ENCODE data around the gene COP1. TPM values are rescaled to one million over a fixed set of nuclear protein-coding genes. Genes with fewer than 3 reads are reported as not detected.

COP1 gene
- polyA plus RNA-seq (2011; rRNA removed) (37.9 and 42.0 TPM in 2 replicates), polyA plus RNA-seq (2017; fragmentation: RNase III; extraction: RNeasy Plus Mini Kit Qiagen cat#74134 plus additional on column Dnase treatment) (21.1 to 21.9 TPM (median 21.6 TPM) in 3 replicates), polyA minus RNA-seq (2011; rRNA and poly(A)+ RNA removed) (33.3 and 33.6 TPM in 2 replicates)
- 8.5 and 9.5 TPM in 2 replicates for polyA plus RNA-seq (2012; cell fraction: cytosol; rRNA removed)
- polyA plus RNA-seq (2012; cell fraction: nucleus; rRNA removed): 5.3 and 6.8 TPM in 2 replicates

DNA sequence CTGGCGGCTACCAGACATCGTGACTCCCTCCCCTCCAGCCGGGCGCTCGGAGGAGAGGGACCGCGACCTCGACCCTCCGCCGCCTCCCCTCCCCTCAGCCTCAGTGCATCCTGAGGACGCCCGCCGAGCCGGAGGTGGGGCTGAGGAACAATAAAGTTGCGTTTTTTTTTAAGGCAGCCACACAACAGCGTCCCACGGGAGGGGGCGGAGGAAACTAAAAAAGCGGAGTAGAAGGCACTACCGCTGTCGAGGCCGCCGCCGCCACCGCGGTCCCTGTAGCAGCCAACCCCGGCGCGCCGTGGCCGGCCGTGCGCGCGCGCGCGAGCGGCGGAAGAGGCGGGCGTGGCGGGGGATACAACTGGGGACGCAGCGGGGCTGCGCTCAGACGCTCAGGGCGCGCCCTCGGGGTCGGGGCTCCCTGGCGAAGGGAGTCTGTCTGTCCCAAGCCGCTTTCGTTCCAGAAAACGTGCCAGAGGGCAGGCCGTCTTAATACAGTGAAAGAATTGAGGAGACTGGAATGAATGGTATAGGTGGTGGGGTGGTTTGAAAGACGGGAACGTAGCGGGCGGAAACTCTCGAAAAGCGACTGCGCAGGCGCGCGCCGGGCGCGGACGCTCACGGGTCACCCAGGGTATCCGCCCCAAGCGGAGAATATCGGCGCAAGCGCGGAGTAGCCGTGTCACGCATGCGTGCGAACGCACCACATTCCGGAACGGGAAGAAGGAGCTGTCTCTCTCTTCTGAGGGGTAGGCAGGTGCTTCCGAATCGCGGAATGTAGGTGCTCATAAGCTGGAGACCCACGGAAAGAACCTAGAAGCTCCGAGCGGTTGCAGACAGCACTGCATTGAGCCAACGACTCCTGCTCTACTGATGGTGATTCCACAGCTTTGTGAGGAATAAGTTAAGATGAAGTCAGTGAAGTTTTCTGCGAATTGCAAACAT lies at the start of gene COP1:
Gene COP1 (minus strand): TSS at position 326 of the 942 bp plus-strand sequence. CDS start 308 bp downstream, at position 18.
- DNase-seq (ENCODE audit: low read depth in 1 of 2, low spot score in 1 of 2): peak; percentile 95 to 97
- TF ChIP-seq, protein P1, sequence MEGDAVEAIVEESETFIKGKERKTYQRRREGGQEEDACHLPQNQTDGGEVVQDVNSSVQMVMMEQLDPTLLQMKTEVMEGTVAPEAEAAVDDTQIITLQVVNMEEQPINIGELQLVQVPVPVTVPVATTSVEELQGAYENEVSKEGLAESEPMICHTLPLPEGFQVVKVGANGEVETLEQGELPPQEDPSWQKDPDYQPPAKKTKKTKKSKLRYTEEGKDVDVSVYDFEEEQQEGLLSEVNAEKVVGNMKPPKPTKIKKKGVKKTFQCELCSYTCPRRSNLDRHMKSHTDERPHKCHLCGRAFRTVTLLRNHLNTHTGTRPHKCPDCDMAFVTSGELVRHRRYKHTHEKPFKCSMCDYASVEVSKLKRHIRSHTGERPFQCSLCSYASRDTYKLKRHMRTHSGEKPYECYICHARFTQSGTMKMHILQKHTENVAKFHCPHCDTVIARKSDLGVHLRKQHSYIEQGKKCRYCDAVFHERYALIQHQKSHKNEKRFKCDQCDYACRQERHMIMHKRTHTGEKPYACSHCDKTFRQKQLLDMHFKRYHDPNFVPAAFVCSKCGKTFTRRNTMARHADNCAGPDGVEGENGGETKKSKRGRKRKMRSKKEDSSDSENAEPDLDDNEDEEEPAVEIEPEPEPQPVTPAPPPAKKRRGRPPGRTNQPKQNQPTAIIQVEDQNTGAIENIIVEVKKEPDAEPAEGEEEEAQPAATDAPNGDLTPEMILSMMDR (IDR thresholded peaks at IDR 0.05): no peak
- TF ChIP-seq CHD2 (IDR thresholded peaks at IDR 0.05; ENCODE audit: low read length, partially characterized antibody) (no peak), NPAS2 (CRISPR knock-in tag; IDR thresholded peaks at IDR 0.05; ENCODE audit: borderline replicate concordance) (no peak), RCOR1 (IDR thresholded peaks at IDR 0.05; ENCODE audit: low read depth, low read length) (no peak), TFCP2L1 (CRISPR knock-in tag; IDR thresholded peaks at IDR 0.05) (no peak), SREBF2 (IDR thresholded peaks at IDR 0.05) (no peak), FOXS1 (CRISPR knock-in tag; IDR thresholded peaks at IDR 0.05) (no peak), NR3C1 (IDR thresholded peaks at IDR 0.05) (no peak), PHF8 (IDR thresholded peaks at IDR 0.05; ENCODE audit: borderline replicate concordance, low read depth) (peak; percentile 71), ZFP36 (IDR thresholded peaks at IDR 0.05; ENCODE audit: borderline replicate concordance, partially characterized antibody) (no peak), FOSB (CRISPR knock-in tag; IDR thresholded peaks at IDR 0.05) (no peak), ZC3H11A (IDR thresholded peaks at IDR 0.05) (no peak), JUNB (IDR thresholded peaks at IDR 0.05) (no peak), POLR2A (IDR thresholded peaks at IDR 0.05; ENCODE audit: low read length) (peak; percentile 78), HDAC2 (IDR thresholded peaks at IDR 0.05) (no peak), CHD4 (IDR thresholded peaks at IDR 0.05; ENCODE audit: borderline replicate concordance) (no peak), KDM1A (IDR thresholded peaks at IDR 0.05; ENCODE audit: low read depth) (no peak), ZNF302 (CRISPR knock-in tag; IDR thresholded peaks at IDR 0.05) (no peak), POLR2AphosphoS2 (conservative IDR thresholded peaks at IDR 0.05; ENCODE audit: low read length) (no peak), CEBPB (IDR thresholded peaks at IDR 0.05) (no peak), RARB (CRISPR knock-in tag; IDR thresholded peaks at IDR 0.05) (no peak), SMC3 (IDR thresholded peaks at IDR 0.05) (no peak), TP53 (CRISPR knock-in tag; IDR thresholded peaks at IDR 0.05) (no peak; the same call in 1 of the 2 replicates)
- TF ChIP-seq, protein P2, sequence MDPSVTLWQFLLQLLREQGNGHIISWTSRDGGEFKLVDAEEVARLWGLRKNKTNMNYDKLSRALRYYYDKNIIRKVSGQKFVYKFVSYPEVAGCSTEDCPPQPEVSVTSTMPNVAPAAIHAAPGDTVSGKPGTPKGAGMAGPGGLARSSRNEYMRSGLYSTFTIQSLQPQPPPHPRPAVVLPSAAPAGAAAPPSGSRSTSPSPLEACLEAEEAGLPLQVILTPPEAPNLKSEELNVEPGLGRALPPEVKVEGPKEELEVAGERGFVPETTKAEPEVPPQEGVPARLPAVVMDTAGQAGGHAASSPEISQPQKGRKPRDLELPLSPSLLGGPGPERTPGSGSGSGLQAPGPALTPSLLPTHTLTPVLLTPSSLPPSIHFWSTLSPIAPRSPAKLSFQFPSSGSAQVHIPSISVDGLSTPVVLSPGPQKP (IDR thresholded peaks at IDR 0.05; ENCODE audit: low read depth, low read length): no peak
- TF ChIP-seq, protein P3, sequence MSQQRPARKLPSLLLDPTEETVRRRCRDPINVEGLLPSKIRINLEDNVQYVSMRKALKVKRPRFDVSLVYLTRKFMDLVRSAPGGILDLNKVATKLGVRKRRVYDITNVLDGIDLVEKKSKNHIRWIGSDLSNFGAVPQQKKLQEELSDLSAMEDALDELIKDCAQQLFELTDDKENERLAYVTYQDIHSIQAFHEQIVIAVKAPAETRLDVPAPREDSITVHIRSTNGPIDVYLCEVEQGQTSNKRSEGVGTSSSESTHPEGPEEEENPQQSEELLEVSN (IDR thresholded peaks at IDR 0.05; ENCODE audit: borderline replicate concordance, low read depth): peak; percentile 53; the same call in 1 of the 2 replicates
- TF ChIP-seq, protein P4, sequence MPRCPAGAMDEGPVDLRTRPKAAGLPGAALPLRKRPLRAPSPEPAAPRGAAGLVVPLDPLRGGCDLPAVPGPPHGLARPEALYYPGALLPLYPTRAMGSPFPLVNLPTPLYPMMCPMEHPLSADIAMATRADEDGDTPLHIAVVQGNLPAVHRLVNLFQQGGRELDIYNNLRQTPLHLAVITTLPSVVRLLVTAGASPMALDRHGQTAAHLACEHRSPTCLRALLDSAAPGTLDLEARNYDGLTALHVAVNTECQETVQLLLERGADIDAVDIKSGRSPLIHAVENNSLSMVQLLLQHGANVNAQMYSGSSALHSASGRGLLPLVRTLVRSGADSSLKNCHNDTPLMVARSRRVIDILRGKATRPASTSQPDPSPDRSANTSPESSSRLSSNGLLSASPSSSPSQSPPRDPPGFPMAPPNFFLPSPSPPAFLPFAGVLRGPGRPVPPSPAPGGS (IDR thresholded peaks at IDR 0.05): peak; percentile 77; the same call in 1 of the 3 replicates
- TF ChIP-seq, protein P5, sequence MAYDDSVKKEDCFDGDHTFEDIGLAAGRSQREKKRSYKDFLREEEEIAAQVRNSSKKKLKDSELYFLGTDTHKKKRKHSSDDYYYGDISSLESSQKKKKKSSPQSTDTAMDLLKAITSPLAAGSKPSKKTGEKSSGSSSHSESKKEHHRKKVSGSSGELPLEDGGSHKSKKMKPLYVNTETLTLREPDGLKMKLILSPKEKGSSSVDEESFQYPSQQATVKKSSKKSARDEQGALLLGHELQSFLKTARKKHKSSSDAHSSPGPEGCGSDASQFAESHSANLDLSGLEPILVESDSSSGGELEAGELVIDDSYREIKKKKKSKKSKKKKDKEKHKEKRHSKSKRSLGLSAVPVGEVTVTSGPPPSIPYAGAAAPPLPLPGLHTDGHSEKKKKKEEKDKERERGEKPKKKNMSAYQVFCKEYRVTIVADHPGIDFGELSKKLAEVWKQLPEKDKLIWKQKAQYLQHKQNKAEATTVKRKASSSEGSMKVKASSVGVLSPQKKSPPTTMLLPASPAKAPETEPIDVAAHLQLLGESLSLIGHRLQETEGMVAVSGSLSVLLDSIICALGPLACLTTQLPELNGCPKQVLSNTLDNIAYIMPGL (CRISPR knock-in tag; IDR thresholded peaks at IDR 0.05; ENCODE audit: borderline replicate concordance): no peak
- TF ChIP-seq, protein P6, sequence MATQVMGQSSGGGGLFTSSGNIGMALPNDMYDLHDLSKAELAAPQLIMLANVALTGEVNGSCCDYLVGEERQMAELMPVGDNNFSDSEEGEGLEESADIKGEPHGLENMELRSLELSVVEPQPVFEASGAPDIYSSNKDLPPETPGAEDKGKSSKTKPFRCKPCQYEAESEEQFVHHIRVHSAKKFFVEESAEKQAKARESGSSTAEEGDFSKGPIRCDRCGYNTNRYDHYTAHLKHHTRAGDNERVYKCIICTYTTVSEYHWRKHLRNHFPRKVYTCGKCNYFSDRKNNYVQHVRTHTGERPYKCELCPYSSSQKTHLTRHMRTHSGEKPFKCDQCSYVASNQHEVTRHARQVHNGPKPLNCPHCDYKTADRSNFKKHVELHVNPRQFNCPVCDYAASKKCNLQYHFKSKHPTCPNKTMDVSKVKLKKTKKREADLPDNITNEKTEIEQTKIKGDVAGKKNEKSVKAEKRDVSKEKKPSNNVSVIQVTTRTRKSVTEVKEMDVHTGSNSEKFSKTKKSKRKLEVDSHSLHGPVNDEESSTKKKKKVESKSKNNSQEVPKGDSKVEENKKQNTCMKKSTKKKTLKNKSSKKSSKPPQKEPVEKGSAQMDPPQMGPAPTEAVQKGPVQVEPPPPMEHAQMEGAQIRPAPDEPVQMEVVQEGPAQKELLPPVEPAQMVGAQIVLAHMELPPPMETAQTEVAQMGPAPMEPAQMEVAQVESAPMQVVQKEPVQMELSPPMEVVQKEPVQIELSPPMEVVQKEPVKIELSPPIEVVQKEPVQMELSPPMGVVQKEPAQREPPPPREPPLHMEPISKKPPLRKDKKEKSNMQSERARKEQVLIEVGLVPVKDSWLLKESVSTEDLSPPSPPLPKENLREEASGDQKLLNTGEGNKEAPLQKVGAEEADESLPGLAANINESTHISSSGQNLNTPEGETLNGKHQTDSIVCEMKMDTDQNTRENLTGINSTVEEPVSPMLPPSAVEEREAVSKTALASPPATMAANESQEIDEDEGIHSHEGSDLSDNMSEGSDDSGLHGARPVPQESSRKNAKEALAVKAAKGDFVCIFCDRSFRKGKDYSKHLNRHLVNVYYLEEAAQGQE (IDR thresholded peaks at IDR 0.05): no peak

More for the DNA sequence above, at the start of gene COP1:
- WGBS (ENCODE audit: missing lambda C conversion rate): 2% methylated on average over 60 of the region's 92 CpGs
- Histone ChIP-seq H3K4me2 (peak within 1 kb of the TSS; percentile 85), H3K4me3 (peak within 1 kb of the TSS; percentile 86), H3K4me1 (peaks cover 17% of the 10 kb centered on the region; the same call in 2 of the 3 replicates), H3K27ac (peak within 1 kb of the TSS; percentile 92 to 96), H3K9me3 (no peaks in the 10 kb centered on the region)
- FAIRE-seq (no peak), ATAC-seq (peak; percentile 93 to 94)
- POLR2A ChIA-PET: interaction anchor here (0.6 to 1.3 kb wide), 17 partner anchors 11 to 1762 kb away, joined by 3 to 12 read pairs (median 3); partner anchors contain the start of gene MRPS14
- CTCF ChIA-PET: interaction anchor here (0.6 kb wide), 1 partner anchor 14 kb away, joined by 4 read pairs; no protein-coding TSS in a partner anchor

All from A549 (cell line).